ENCODE data around the gene SPRYD4.

- TF ChIP-seq CTCF (IDR thresholded peaks at IDR 0.05): no peak
- TF ChIP-seq POLR2A (IDR thresholded peaks at IDR 0.05): no peak
Observed at GRCh38 chr12:56461235-56462159, 6.9 kb upstream of the SPRYD4 start.

Data from Peyer's patch (tissue), 4 donors.